C4-2B (cell line): ENCODE data around the gene SCPEP1.
A peak's percentile ranks its signal among the peaks of the same experiment; 100 is the strongest.
"Not testable (repeated sequence)": the region's sequence is repeated elsewhere in the genome, so short reads cannot be mapped to it uniquely, and the experiment has no call there.

Experiments used
- H3K27ac ChIP-seq: fragments of 450-650 bp; 2 replicates; pipeline ENCODE4 v1.5.1; 2017
- CTCF ChIP-seq: fragments of 450-650 bp; conservative IDR thresholded peaks from 2 replicates; pipeline ENCODE4 v1.5.1; 2017; ENCODE audit warnings: mild to moderate bottlenecking
- ZFX ChIP-seq: fragments of 450-650 bp; IDR thresholded peaks from 2 replicates; pipeline ENCODE4 v1.6.1; 2017

The SCPEP1 gene

GRCh38 chr17:56945938-56946505 lies 31.9 kb upstream of the SCPEP1 start:
- no peak overlapping the region for H3K27ac ChIP-seq

GRCh38 chr17:56947741-56948140 lies 30.2 kb upstream of the SCPEP1 start:
- no peak overlapping the region for H3K27ac ChIP-seq
- TF ChIP-seq ZFX, result no peak
- no peak for TF ChIP-seq CTCF

More at GRCh38 chr17:56945938-56946505, 31.9 kb upstream of the SCPEP1 start:
- no peak for TF ChIP-seq ZFX
- TF ChIP-seq CTCF, result no peak

DNA sequence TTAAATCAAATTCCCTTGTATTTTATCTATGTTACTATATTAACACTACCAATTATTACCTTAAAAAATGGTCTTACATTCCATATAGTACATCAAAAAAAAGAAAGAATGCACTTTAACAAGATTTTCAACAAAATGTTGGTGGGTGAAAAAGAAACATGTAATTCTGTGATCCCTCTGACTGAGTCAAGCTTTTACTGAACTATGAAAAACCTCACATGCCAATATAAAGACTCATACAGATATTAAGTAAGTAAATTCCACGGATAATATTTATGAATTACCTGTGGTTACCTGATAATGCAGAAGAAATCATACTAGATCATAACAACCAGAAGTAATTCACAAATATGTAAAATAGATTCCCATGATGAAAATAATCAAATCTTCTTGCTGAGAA lies 29.4 kb upstream of the SCPEP1 start:
- TF ChIP-seq ZFX (no peak), CTCF (no peak)
- H3K27ac ChIP-seq, result no peak overlapping the region

DNA sequence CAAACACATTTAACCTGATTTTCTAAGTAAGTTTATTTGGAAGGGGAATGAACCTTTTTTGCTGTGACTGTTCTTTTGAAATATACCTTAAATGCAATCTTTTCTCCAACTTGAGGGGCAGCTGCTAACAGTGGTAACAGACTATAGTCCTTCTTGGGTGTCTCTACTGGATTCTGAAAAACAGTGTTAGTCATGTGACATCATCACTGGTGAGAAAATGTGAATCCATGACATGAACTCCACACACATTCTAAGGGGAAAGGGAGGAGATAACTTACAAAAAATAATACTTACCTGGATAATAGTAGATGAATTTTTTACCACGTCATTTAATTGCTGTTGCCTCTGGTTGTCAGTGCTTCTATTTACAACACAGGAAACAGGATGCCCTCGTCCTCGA lies 28.3 kb upstream of the SCPEP1 start:
- TF ChIP-seq ZFX, result no peak
- TF ChIP-seq CTCF, result no peak

DNA sequence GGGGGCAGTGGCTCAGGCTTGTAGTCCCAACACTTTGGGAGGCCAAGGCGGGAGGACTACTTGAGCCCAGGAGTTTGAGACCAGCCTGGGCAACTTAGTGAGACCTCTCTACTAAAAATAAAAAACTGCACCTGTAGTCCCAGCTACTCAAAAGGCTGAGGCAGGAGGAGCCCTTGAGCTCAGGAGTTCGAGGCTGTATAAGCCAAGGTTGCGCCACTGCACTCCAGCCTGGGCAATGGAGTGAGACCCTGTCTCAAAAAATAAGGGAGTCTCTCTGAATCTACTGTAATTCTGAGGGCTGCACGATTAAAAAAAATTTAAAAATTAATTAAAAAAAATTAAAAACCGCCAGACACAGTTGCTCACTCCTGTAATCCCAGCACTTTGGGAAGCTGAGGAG lies 20.9 kb upstream of the SCPEP1 start:
- H3K27ac ChIP-seq, result no peak overlapping the region
- TF ChIP-seq CTCF, result no peak
- no peak for TF ChIP-seq ZFX

More for the DNA sequence above, 28.3 kb upstream of the SCPEP1 start:
- no peak overlapping the region for H3K27ac ChIP-seq

- peak within 1 kb of the TSS; percentile 94 for H3K27ac ChIP-seq
- peak; percentile 75 for TF ChIP-seq ZFX
- peak; percentile 99 for TF ChIP-seq CTCF
Observed at GRCh38 chr17:56960596-56961538, 17.1 kb upstream of the SCPEP1 start, which contains the start of gene COIL. Gene COIL, minus strand, starts transcription at chr17:56961050. Its CDS starts 31 bp downstream, at chr17:56961019.

DNA sequence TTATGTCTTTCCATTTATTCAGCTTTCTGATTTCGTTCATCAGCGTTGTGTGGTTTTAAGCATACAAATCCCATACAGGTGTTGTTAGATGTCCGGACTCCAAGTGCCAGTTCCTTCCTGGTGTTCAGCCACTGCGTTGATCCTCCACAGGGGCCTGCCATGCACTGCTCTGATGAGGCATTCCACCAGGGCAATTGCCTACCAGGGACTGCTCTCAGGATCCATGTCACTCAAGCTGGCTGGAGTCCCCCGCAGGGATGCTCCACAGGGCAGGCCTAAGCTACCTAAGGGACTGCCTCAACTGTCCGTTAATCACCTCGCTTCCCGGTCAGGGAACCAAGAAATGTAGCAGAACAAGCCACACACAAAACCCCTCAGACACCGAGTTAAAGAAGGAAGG lies 12.7 kb upstream of the SCPEP1 start:
- H3K27ac ChIP-seq, result not testable (repeated sequence)

- H3K27ac ChIP-seq, result not testable (repeated sequence)
Observed at GRCh38 chr17:56965681-56966080, 12.2 kb upstream of the SCPEP1 start.
